ENCODE data around the gene PCNT. TPM values are rescaled to one million over a fixed set of nuclear protein-coding genes. Genes with fewer than 3 reads are reported as not detected.
A peak's percentile ranks its signal among the peaks of the same experiment; 100 is the strongest.
"Not testable (repeated sequence)": the region's sequence is repeated elsewhere in the genome, so short reads cannot be mapped to it uniquely, and the experiment has no call there.

PCNT gene
- total RNA-seq, 2 donors from 2014 or later = 58.1 to 120 TPM

DNA sequence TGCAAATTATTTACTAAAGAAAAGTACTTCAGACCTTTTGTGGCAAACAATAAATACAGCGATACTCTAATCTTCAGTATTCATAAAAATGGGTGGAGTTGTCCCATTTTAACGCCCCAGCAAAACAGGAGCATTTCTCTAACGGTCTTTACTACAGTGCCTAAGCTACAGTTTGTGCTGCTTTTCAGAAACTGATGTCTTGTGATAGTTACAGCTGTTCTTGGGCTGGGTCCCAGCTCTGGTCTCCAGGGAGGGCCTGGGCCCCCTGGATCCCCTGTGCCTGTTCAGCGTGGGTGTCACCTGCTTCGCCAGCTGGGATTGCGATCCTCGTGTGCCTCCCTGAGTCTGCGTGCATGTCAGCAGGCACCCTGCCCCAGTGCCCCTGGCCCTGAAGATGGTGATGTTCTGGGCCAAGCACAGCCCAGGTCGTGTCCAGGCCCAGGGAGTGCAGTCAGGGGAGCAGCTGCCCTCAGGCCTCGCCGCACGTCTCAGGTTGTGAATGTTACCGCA, 70.7 kb downstream of the PCNT start:
- DNase-seq (ENCODE audit: low spot score) = no peak
- no peaks in the 10 kb centered on the region for H3K27me3 Mint-ChIP-seq
- H3K4me3 Mint-ChIP-seq = peak overlapping the region; percentile 11
- H3K9me3 Mint-ChIP-seq = no peaks in the 10 kb centered on the region
- peaks cover 0 to 13% of the 10 kb centered on the region in 2 donors for H3K4me1 Mint-ChIP-seq (ENCODE audit: low read depth in 2 of 2)
- H3K27ac Mint-ChIP-seq = peak overlapping the region; percentile 34 to 66
- ATAC-seq = no peak
- H3K36me3 Mint-ChIP-seq = peaks cover 5% of the 10 kb centered on the region

DNA sequence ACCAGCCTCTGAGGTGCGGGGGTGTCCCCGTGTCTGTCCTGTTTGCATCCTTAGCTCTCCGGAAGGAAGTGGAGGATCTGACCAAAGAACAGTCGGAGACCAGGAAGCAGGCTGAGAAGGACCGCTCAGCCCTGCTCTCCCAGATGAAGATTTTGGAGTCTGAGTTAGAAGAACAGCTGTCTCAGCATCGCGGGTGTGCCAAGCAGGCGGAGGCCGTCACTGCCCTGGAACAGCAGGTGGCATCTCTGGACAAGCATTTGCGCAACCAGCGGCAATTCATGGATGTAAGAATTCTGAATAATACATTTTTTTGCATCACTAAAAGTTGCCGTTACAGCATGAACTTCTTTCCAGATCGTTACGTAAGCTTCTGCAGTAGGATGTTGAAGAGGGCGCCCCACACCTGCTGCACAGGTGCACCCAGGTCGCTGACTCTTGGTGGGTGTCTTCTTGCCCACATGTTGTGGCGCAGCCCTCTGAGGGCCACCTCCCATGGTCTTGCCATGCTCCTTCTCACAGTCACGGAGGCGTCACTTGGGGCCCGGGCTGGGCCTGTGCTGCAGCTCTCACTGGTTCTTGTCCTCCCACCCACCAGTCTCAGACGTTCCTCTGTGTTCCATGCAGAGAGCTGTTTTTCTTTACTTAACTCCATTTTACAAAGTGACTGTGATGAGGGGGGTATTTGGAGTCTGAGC, 73.4 kb downstream of the PCNT start:
- no peak overlapping the region for H3K27ac Mint-ChIP-seq
- no peak overlapping the region for H3K4me3 Mint-ChIP-seq
- ATAC-seq = no peak

DNA sequence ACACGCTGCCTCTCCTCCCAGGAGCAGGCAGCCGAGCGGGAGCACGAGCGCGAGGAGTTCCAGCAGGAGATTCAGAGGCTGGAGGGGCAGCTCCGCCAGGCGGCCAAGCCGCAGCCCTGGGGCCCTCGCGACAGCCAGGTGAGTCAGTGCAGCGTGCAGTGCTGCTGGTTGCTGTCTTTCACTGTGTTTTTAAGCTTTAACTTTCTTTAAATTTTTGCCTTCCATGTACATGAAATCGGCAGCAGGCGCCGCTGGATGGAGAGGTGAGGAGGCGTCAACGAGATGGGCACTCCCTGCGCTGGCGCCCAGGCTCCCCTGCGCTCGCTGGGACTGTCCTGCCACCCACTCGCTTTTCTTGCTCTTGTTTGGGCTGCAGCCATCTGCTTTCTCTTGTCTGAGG, 74.0 kb downstream of the PCNT start:
- no peak overlapping the region for H3K27ac Mint-ChIP-seq
- H3K4me3 Mint-ChIP-seq = no peak overlapping the region
- no peaks in the 10 kb centered on the region for H3K9me3 Mint-ChIP-seq
- H3K36me3 Mint-ChIP-seq = peaks cover 10% of the 10 kb centered on the region
- H3K4me1 Mint-ChIP-seq (ENCODE audit: low read depth in 2 of 2) = peaks cover 0 to 12% of the 10 kb centered on the region in 2 donors
- no peak for DNase-seq (ENCODE audit: low spot score)
- no peak for ATAC-seq
- H3K27me3 Mint-ChIP-seq = no peaks in the 10 kb centered on the region

More for the DNA sequence above, 73.4 kb downstream of the PCNT start:
- no peak for DNase-seq (ENCODE audit: low spot score)
- peaks cover 0 to 10% of the 10 kb centered on the region in 2 donors for H3K4me1 Mint-ChIP-seq (ENCODE audit: low read depth in 2 of 2)
- H3K36me3 Mint-ChIP-seq = peaks cover 6% of the 10 kb centered on the region
- no peaks in the 10 kb centered on the region for H3K27me3 Mint-ChIP-seq
- no peaks in the 10 kb centered on the region for H3K9me3 Mint-ChIP-seq

DNA sequence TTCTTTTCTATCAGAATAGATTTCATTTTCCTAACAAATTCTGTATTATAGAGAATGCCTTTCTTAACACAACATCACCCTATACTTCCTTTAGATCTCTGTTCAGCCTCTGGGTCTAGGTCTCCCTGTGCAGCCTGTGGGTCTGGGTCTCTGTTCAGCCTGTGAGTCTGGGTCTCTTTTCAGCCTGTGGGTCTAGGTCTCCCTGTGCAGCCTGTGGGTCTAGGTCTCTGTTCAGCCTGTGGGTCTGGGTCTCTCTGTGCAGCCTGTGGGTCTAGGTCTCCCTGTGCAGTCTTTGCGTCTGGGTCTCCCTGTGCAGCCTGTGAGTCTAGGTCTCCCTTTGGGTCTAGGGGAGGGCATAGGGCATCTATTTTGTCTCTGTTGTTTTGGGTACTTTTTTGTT, 75.2 kb downstream of the PCNT start:
- Mint-ChIP-seq H3K36me3 (peaks cover 12% of the 10 kb centered on the region), H3K27me3 (no peaks in the 10 kb centered on the region), H3K4me1 (ENCODE audit: low read depth in 2 of 2) (peaks cover 0 to 9% of the 10 kb centered on the region in 2 donors), H3K27ac (no peak overlapping the region), H3K4me3 (no peak overlapping the region), H3K9me3 (no peaks in the 10 kb centered on the region)
- DNase-seq (ENCODE audit: low spot score) (no peak), ATAC-seq (peak in 1 of 2 donors; percentile 53)

DNA sequence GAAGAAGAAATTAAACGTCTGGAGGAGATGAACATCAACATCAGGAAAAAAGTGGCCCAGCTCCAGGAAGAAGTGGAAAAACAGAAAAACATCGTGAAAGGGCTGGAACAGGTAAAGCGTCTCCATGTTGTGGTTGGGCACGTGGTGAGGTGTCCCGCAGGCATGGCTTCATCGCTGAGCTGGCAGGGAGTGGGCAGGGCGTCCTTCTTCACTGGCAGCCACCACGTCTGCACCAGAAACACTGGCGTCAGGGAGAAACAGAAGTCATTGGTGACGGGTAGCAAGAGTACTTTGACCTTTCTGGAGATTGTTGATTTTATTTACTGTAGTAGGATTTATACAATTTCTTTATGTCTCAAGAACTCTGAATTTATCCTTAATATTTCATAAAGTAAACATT, 75.7 kb downstream of the PCNT start:
- H3K27ac Mint-ChIP-seq = no peak overlapping the region
- no peaks in the 10 kb centered on the region for H3K9me3 Mint-ChIP-seq
- DNase-seq (ENCODE audit: low spot score) (no peak), ATAC-seq (no peak)
- H3K27me3 Mint-ChIP-seq = no peaks in the 10 kb centered on the region
- H3K4me3 Mint-ChIP-seq = no peak overlapping the region
- peaks cover 12% of the 10 kb centered on the region for H3K36me3 Mint-ChIP-seq
- peaks cover 0 to 7% of the 10 kb centered on the region in 2 donors for H3K4me1 Mint-ChIP-seq (ENCODE audit: low read depth in 2 of 2)

DNA sequence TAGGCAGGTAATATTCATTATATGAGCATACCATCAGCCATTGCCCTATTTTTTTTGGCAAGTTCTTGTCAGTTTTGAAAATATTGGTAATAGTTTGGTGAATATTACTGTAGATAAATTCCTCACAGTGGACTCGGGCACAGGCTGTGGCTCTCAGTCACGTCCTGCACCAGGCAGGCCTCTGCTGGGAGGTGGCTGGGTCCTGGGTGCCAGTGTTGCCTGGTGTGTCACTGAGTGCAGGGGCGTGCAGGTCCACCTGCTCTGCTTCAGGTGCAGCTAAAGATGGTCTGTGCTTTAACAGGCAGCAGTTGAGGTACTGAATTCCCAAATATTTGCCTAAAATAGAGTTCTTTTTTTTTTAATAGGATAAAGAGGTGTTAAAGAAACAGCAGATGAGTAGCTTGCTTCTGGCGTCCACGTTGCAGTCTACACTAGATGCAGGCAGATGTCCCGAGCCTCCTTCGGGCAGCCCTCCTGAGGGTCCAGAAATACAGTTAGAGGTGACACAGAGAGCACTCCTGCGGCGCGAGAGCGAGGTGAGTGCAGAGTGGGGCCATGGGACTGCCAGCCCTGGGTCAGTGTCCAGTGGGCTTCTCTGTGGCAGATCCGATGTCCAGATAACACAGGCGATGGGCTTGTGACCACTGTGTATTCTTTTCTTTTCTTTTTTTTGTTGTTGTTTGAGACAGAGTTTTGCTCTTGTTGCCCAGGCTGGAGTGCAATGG, 77.4 kb downstream of the PCNT start:
- H3K27me3 Mint-ChIP-seq = no peaks in the 10 kb centered on the region
- DNase-seq (ENCODE audit: low spot score) (no peak), ATAC-seq (no peak)
- peaks cover 12% of the 10 kb centered on the region for H3K36me3 Mint-ChIP-seq
- H3K4me1 Mint-ChIP-seq (ENCODE audit: low read depth in 2 of 2) = peaks cover 5 to 10% of the 10 kb centered on the region in 2 donors
- H3K4me3 Mint-ChIP-seq = no peak overlapping the region
- H3K9me3 Mint-ChIP-seq = no peaks in the 10 kb centered on the region
- no peak overlapping the region for H3K27ac Mint-ChIP-seq

DNA sequence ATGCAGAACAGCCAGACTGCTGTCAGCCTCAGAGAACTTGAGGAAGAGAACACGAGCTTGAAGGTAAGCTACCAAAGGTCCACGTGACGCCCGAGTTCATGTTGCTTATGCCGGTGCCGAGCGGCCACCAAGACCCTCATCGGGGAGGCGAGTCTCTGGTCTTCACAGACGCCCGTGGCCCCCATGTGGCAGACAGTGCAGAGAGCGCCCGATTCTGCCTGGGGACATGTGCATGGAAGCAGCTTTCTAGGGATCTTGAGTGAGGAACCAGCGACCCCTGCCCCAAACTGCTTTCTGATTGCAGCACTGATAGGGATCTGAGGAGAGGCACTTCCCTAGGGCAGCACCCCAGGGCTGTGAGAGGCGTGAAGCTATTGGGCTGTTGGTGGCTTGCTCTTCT, 78.5 kb downstream of the PCNT start:
- H3K4me1 Mint-ChIP-seq (ENCODE audit: low read depth in 2 of 2) = peaks cover 9 to 11% of the 10 kb centered on the region in 2 donors
- peaks cover 12% of the 10 kb centered on the region for H3K36me3 Mint-ChIP-seq
- no peak for DNase-seq (ENCODE audit: low spot score)
- H3K4me3 Mint-ChIP-seq = no peak overlapping the region
- no peaks in the 10 kb centered on the region for H3K27me3 Mint-ChIP-seq
- no peak for ATAC-seq
- no peaks in the 10 kb centered on the region for H3K9me3 Mint-ChIP-seq
- H3K27ac Mint-ChIP-seq = no peak overlapping the region

DNA sequence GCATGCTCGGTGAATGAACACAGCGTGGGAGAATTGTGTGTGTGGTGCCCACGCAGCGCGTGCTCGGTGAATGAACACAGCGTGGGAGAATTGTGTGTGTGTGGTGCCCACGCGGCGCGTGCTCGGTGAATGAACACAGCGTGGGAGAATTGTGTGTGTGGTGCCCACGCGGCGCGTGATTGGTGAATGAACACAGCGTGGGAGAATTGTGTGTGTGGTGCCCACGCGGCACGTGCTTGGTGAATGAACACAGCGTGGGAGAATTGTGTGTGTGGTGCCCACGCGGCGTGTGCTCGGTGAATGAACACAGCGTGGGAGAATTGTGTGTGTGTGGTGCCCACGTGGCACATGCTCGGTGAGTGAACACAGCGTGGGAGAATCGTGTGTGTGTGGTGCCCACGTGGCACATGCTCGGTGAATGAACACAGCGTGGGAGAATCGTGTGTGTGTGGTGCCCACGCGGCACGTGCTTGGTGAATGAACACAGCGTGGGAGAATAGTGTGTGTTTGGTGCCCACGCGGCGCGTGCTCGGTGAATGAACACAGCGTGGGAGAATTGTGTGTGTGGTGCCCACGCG, 79.4 kb downstream of the PCNT start:
- H3K9me3 Mint-ChIP-seq; DNase-seq (ENCODE audit: low spot score): not testable (repeated sequence)

DNA sequence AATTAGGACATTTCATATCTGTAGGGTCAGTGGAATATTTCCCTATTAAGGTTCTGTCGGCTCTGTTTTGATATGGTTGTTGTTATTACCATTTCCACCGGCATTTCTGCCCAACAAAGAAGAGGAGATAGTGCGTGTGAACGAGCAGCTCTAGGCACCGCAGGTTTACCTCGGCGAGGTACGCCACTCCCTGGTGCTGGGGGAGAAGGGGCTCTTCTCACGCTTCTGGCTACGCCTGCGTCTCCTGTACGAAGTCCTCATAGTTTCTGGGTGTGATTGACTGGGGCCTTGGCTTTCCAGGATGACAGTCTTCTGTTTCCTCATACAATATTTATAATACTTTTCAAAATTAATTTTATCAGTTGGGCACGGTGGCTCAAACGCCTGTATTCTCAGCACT, 80.3 kb downstream of the PCNT start:
- Mint-ChIP-seq H3K27ac (no peak overlapping the region), H3K4me1 (ENCODE audit: low read depth in 2 of 2) (peaks cover 9 to 14% of the 10 kb centered on the region in 2 donors), H3K27me3 (no peaks in the 10 kb centered on the region), H3K4me3 (no peak overlapping the region), H3K9me3 (no peaks in the 10 kb centered on the region), H3K36me3 (peaks cover 15% of the 10 kb centered on the region)
- no peak for DNase-seq (ENCODE audit: low spot score)
- no peak for ATAC-seq

More for the DNA sequence above, 79.4 kb downstream of the PCNT start:
- H3K27ac Mint-ChIP-seq, ATAC-seq, H3K27me3 Mint-ChIP-seq, H3K4me3 Mint-ChIP-seq: not testable (repeated sequence)
- H3K36me3 Mint-ChIP-seq = peaks cover 16% of the 10 kb centered on the region
- peaks cover 9 to 14% of the 10 kb centered on the region in 2 donors for H3K4me1 Mint-ChIP-seq (ENCODE audit: low read depth in 2 of 2)

DNA sequence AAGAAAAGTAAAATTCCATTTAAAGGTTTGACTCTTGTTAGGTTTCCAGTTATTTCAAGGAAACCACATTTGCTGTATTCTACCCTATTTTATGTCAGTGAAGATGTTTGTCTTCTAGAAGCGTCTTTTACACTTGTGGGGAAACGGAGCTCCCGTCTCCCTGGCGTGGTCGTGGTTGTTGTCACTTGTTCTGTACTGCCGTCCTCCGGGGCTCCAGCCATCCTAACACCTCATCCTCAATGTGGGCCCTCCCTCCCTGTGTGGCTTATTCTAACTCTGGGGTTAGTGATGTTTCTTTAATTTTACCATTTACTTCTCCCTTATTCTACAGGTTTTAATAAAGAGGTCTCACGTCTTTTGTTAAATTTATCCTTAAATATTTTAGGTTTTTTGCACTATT, 82.0 kb downstream of the PCNT start:
- Mint-ChIP-seq H3K27me3 (no peaks in the 10 kb centered on the region), H3K4me3 (no peak overlapping the region), H3K9me3 (no peaks in the 10 kb centered on the region), H3K36me3 (peaks cover 10% of the 10 kb centered on the region), H3K4me1 (ENCODE audit: low read depth in 2 of 2) (peaks cover 22 to 28% of the 10 kb centered on the region in 2 donors), H3K27ac (peak overlapping the region in 1 of 2 donors; percentile 46)
- ATAC-seq = no peak
- no peak for DNase-seq (ENCODE audit: low spot score)

DNA sequence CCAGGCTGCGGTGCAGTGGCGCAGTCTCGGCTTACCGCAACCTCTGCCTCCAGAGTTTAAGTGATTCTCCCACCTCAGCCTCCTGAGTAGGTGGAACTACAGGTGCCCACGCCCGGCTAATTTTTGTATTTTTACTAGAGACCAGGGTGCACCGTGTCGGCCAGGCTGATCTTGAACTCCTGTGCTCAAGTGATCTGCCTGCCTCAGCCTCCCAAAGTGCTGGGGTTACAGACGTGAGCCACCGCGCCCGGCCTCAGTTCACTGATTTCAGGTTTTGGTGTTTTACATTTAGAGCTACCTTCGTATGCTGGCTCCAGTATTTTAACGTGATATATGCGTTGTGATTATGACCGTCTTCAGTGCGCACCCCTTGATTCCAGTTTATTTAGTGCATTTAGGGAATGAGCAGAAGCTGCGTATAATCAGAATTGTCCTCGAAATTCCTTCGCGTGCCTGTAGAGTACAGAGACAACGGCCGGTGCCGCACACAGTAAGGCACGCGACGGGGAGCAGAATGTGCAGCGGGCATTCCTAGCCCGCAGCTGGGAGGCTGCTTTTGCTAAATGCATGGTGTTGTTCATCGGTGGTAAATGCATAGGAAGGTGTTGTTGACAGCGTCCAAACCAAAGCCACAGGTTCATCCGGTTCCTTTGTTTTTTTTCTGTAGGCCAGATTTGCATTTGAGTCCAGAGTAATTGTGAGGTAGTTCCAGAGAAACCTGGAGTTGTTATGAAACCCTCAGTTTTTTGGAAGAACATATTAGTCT, 85.9 kb downstream of the PCNT start:
- Mint-ChIP-seq H3K9me3 (no peaks in the 10 kb centered on the region), H3K4me3 (peak overlapping the region; percentile 30), H3K27ac (peak overlapping the region in 1 of 2 donors; percentile 28), H3K36me3 (peaks cover 4% of the 10 kb centered on the region), H3K4me1 (ENCODE audit: low read depth in 2 of 2) (peaks cover 22% of the 10 kb centered on the region in 2 donors), H3K27me3 (no peaks in the 10 kb centered on the region)
- DNase-seq (ENCODE audit: low spot score) (no peak), ATAC-seq (peak; percentile 65 to 68)

DNA sequence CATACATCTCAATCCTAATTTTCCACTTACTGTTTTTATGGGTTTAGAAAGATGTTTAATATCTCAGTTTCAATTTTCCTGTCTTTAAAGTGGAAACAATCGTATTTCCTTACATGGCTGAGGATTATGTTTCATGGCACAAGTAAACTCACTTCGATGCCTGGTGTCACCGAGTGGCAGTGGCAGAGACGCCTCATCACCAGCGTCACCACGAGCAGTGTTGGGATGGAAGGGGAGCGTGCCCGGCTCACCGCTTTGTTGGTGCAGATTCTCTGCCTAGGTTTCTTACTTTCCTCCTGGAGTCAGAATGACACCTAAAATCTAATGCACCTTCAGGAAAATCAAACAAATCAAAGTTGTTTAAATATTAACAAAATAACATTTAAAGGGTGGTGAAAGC, 86.6 kb downstream of the PCNT start:
- Mint-ChIP-seq H3K4me1 (ENCODE audit: low read depth in 2 of 2) (peaks cover 22% of the 10 kb centered on the region in 2 donors), H3K36me3 (peaks cover 4% of the 10 kb centered on the region), H3K9me3 (no peaks in the 10 kb centered on the region), H3K27ac (peak overlapping the region in 1 of 2 donors; percentile 28), H3K4me3 (peak overlapping the region; percentile 30), H3K27me3 (no peaks in the 10 kb centered on the region)
- ATAC-seq = no peak
- no peak for DNase-seq (ENCODE audit: low spot score)

DNA sequence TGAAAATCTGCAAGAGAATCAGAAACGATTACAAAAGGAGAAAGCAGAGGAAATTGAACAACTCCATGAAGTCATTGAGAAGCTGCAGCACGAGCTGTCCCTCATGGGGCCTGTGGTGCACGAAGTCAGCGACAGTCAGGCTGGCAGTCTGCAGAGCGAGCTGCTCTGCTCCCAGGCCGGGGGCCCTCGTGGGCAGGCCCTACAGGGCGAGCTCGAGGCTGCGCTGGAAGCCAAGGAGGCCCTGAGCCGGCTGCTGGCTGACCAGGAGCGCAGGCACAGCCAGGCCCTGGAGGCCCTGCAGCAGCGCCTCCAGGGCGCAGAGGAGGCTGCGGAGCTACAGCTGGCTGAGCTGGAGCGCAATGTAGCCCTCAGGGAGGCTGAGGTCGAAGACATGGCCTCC, 87.3 kb downstream of the PCNT start:
- H3K27ac Mint-ChIP-seq = no peak overlapping the region
- no peak overlapping the region for H3K4me3 Mint-ChIP-seq
- H3K4me1 Mint-ChIP-seq (ENCODE audit: low read depth in 2 of 2) = peaks cover 17 to 18% of the 10 kb centered on the region in 2 donors
- H3K27me3 Mint-ChIP-seq = no peaks in the 10 kb centered on the region
- no peaks in the 10 kb centered on the region for H3K9me3 Mint-ChIP-seq
- H3K36me3 Mint-ChIP-seq = peaks cover 4% of the 10 kb centered on the region
- DNase-seq (ENCODE audit: low spot score) (no peak), ATAC-seq (no peak)
